OCI-LY3 (cell line): ENCODE results near the gene BRMS1L.

Experiments used
- EZH2phosphoT487 ChIP-seq: fragments of 200-600 bp; shearing (Covaris generic); IDR thresholded peaks from 2 replicates; pipeline ENCODE4 v1.6.1; 2018; ENCODE audit warnings: antibody characterized with exemption, mixed run types, low read depth
- TF ChIP-seq, protein P1 (sequence below): fragments of 200-600, 300-600 bp; sonication (generic); IDR thresholded peaks from 2 replicates; pipeline ENCODE4 v1.5.1; 2014; ENCODE audit warnings: antibody characterized with exemption, low read length, low read depth

DNA sequence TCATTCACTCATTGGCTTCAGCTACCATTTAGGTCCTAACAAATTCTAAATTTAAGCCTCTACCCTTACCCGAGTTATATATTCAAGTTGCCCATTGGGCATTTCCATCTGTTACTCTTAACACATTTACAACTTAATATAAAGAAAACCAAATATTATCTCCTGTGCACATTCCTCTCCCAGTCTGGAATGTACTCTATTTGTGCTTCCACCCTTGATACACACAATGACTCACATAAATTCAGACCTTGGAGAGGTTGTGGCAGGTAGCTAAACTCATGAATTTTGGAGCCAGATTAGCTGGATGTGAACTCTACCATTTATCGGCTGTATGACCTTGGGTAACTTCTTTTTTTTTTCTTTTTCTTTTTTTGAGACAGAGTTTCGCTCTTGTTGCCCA, 51.1 kb downstream of the BRMS1L start:
- TF ChIP-seq, protein P1, sequence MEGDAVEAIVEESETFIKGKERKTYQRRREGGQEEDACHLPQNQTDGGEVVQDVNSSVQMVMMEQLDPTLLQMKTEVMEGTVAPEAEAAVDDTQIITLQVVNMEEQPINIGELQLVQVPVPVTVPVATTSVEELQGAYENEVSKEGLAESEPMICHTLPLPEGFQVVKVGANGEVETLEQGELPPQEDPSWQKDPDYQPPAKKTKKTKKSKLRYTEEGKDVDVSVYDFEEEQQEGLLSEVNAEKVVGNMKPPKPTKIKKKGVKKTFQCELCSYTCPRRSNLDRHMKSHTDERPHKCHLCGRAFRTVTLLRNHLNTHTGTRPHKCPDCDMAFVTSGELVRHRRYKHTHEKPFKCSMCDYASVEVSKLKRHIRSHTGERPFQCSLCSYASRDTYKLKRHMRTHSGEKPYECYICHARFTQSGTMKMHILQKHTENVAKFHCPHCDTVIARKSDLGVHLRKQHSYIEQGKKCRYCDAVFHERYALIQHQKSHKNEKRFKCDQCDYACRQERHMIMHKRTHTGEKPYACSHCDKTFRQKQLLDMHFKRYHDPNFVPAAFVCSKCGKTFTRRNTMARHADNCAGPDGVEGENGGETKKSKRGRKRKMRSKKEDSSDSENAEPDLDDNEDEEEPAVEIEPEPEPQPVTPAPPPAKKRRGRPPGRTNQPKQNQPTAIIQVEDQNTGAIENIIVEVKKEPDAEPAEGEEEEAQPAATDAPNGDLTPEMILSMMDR: no peak
- TF ChIP-seq EZH2phosphoT487: no peak
